ENCODE results near the gene LINS1.
A peak's percentile ranks its signal among the peaks of the same experiment; 100 is the strongest.

Gene LINS1

GRCh38 chr15:100602064-100602822, at the start of gene LINS1, which contains the start of gene ASB7:
LINS1 (minus strand) TSS chr15:100602184; CDS start chr15:100580842, 21,342 bp downstream.
ASB7 (plus strand) TSS chr15:100602589; CDS start chr15:100612217, 9,628 bp downstream.
- TF ChIP-seq JUND (IDR thresholded peaks at IDR 0.05; ENCODE audit: low read depth): no peak
- in situ Hi-C loops (cut with HindIII; ENCODE audit: low pct_unique_long_range_greater_than_20kb, low sequenced_read_pairs): no loop called here
- DNase-seq (ENCODE audit: low read depth in 1 of 2, low spot score in 1 of 2): peak; percentile 84 to 100

GRCh38 chr15:100651253-100651652, 49.3 kb upstream of the LINS1 start:
- no peak for TF ChIP-seq JUND (IDR thresholded peaks at IDR 0.05; ENCODE audit: low read depth)
- DNase-seq (ENCODE audit: low read depth in 1 of 2, low spot score in 1 of 2): no peak
- in situ Hi-C loops (cut with HindIII; ENCODE audit: low pct_unique_long_range_greater_than_20kb, low sequenced_read_pairs): no loop called here

- DNase-seq (ENCODE audit: low read depth in 1 of 2, low spot score in 1 of 2): peak in 1 of 2 experiments; percentile 30
- TF ChIP-seq JUND (IDR thresholded peaks at IDR 0.05; ENCODE audit: low read depth): no peak
- in situ Hi-C loops (cut with HindIII; ENCODE audit: low pct_unique_long_range_greater_than_20kb, low sequenced_read_pairs): no loop called here
Observed at GRCh38 chr15:100650685-100651084, 48.7 kb upstream of the LINS1 start.

GRCh38 chr15:100648951-100649350, 47.0 kb upstream of the LINS1 start:
- no peak for DNase-seq (ENCODE audit: low read depth in 1 of 2, low spot score in 1 of 2)
- TF ChIP-seq JUND (IDR thresholded peaks at IDR 0.05; ENCODE audit: low read depth): no peak
- in situ Hi-C loops (cut with HindIII; ENCODE audit: low pct_unique_long_range_greater_than_20kb, low sequenced_read_pairs): no loop called here

- no peak for DNase-seq (ENCODE audit: low read depth in 1 of 2, low spot score in 1 of 2)
- in situ Hi-C loops (cut with HindIII; ENCODE audit: low pct_unique_long_range_greater_than_20kb, low sequenced_read_pairs): no loop called here
- TF ChIP-seq JUND (IDR thresholded peaks at IDR 0.05; ENCODE audit: low read depth): no peak
Observed at GRCh38 chr15:100645671-100646070, 43.7 kb upstream of the LINS1 start.

- no peak for DNase-seq (ENCODE audit: low read depth in 1 of 2, low spot score in 1 of 2)
- no peak for TF ChIP-seq JUND (IDR thresholded peaks at IDR 0.05; ENCODE audit: low read depth)
- in situ Hi-C loops (cut with HindIII; ENCODE audit: low pct_unique_long_range_greater_than_20kb, low sequenced_read_pairs): no loop called here
Observed at GRCh38 chr15:100642950-100643338, 41.0 kb upstream of the LINS1 start.

GRCh38 chr15:100642213-100642949, 40.4 kb upstream of the LINS1 start:
- DNase-seq (ENCODE audit: low read depth in 1 of 2, low spot score in 1 of 2): no peak
- in situ Hi-C loops (cut with HindIII; ENCODE audit: low pct_unique_long_range_greater_than_20kb, low sequenced_read_pairs): no loop called here
- no peak for TF ChIP-seq JUND (IDR thresholded peaks at IDR 0.05; ENCODE audit: low read depth)

- in situ Hi-C loops (cut with HindIII; ENCODE audit: low pct_unique_long_range_greater_than_20kb, low sequenced_read_pairs): no loop called here
- no peak for TF ChIP-seq JUND (IDR thresholded peaks at IDR 0.05; ENCODE audit: low read depth)
- DNase-seq (ENCODE audit: low read depth in 1 of 2, low spot score in 1 of 2): no peak
Observed at GRCh38 chr15:100638177-100638730, 36.3 kb upstream of the LINS1 start.

- no peak for TF ChIP-seq JUND (IDR thresholded peaks at IDR 0.05; ENCODE audit: low read depth)
- in situ Hi-C loops (cut with HindIII; ENCODE audit: low pct_unique_long_range_greater_than_20kb, low sequenced_read_pairs): no loop called here
- DNase-seq (ENCODE audit: low read depth in 1 of 2, low spot score in 1 of 2): no peak
Observed at GRCh38 chr15:100635406-100636071, 33.6 kb upstream of the LINS1 start.

GRCh38 chr15:100633763-100634075, 31.7 kb upstream of the LINS1 start:
- TF ChIP-seq JUND (IDR thresholded peaks at IDR 0.05; ENCODE audit: low read depth): no peak
- in situ Hi-C loops (cut with HindIII; ENCODE audit: low pct_unique_long_range_greater_than_20kb, low sequenced_read_pairs): no loop called here
- no peak for DNase-seq (ENCODE audit: low read depth in 1 of 2, low spot score in 1 of 2)

- in situ Hi-C loops (cut with HindIII; ENCODE audit: low pct_unique_long_range_greater_than_20kb, low sequenced_read_pairs): no loop called here
- no peak for TF ChIP-seq JUND (IDR thresholded peaks at IDR 0.05; ENCODE audit: low read depth)
- DNase-seq (ENCODE audit: low read depth in 1 of 2, low spot score in 1 of 2): no peak
Observed at GRCh38 chr15:100631831-100632230, 29.8 kb upstream of the LINS1 start.

- no peak for DNase-seq (ENCODE audit: low read depth in 1 of 2, low spot score in 1 of 2)
- in situ Hi-C loops (cut with HindIII; ENCODE audit: low pct_unique_long_range_greater_than_20kb, low sequenced_read_pairs): no loop called here
- TF ChIP-seq JUND (IDR thresholded peaks at IDR 0.05; ENCODE audit: low read depth): no peak
Observed at GRCh38 chr15:100628746-100629145, 26.8 kb upstream of the LINS1 start.

Data from T47D (cell line).